RPMI7951 (cell line): ENCODE results near the gene CCT3. TPM values are rescaled to one million over a fixed set of nuclear protein-coding genes. Genes with fewer than 3 reads are reported as not detected.
"Not testable (repeated sequence)": the region's sequence is repeated elsewhere in the genome, so short reads cannot be mapped to it uniquely, and the experiment has no call there.

Source experiments
- DNase-seq: peaks from one replicate; pipeline ENCODE4 v3.0.0-alpha.2; 2012; ENCODE audit warnings: low read depth
- total RNA-seq: library from RNA; depleted of rRNA; stranded (reverse); fragments of >200 nt; shearing (Covaris generic); gene quantifications from 2 replicates; pipeline ENCODE4 v1.2.3, GENCODE V29; 2014

The CCT3 gene
- total RNA-seq, 1 experiment from 2014 or later, result 455 TPM

DNA sequence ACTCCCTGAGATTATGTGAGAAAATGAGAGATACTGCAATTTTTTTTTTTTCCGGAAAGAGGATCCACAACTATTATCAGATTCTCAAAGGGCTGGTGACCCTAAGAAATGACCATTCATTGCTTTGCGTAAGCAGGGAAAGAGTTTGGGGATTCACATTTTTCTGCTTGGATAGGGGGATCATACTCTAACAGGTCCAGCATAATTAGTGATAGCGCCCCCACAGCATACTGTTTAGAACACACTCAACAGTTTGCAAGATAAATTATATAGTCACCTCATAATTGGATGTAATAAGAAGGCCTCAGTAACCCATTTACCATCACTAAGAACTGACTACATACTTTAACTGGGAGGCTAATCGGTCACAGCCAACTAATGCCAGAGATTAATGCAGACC is 1.9 kb downstream of the CCT3 start:
- peak; percentile 13 for DNase-seq

DNA sequence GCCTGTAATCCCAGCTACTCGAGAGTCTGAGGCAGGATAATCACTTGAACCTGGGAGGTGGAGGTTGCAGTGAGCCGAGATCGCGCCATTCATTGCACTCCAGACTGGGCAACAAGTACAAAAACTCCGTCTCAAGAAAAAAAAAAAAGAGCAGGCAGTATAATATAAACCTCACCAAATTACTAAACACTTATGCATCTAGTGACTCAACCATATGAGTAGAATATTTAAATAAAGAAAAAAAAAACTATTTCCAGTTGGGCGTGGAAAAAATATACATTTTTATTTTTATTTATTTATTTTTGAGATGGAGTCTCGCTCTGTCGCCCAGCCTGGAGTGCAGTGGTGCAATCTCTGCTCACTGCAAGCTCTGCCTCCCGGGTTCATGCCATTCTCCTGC is 14.9 kb downstream of the CCT3 start:
- not testable (repeated sequence) for DNase-seq

DNA sequence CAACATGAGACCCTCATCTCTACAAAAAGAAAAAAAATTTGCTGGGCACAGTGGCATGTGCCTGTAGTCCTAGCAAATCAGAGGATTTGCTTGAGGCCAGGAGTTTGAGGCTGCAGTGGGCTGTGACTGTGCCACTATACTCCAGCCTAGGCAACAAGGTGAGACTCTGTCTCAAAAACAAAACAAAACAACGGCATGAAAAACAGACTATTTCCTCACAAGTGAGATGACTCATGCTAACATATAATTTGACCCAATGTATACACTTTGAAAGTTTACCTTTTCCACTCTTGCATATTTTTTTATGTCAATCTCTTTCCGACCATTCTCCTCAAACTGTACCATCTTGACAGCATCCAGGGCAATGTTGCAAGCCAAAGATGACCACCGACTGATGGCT is 17.5 kb downstream of the CCT3 start:
- no peak for DNase-seq

DNA sequence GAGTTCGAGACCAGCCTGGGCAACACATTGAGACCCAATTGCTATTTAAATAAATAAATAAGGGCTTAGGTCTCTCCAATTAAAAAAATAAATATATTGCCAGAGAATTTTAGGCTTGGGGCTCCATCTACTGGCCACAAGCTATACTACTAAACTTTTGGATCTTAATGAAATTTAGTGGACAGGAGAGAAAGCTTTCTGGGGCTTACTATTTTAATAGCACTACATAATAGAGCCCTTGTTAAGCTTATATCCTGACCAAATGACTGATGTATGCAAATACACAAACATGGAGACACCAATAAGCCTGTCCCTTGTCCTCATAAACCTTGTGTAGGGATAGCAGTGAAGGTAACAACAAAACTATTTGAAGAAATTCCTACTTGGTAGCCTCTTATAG is 18.4 kb downstream of the CCT3 start:
- DNase-seq, result peak; percentile 35

DNA sequence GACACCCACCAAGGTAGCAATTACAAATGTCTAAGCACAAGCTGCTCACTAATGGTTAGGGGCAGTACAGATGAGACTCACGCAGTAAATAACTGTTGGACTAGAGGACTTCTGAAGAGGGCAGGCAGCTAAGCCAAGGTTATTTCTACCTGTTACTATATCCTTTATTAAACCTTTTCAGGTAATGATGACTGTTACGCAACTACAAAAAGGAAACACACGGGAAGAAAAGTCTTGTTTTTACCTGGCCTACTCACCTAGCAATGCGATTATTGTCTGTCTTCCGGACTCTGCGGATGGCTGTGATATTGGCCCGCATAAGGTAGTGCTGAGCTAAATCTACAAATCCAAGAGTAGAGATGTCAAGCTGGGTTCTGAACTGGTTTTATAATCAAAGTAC is 21.2 kb downstream of the CCT3 start:
- DNase-seq, result no peak

DNA sequence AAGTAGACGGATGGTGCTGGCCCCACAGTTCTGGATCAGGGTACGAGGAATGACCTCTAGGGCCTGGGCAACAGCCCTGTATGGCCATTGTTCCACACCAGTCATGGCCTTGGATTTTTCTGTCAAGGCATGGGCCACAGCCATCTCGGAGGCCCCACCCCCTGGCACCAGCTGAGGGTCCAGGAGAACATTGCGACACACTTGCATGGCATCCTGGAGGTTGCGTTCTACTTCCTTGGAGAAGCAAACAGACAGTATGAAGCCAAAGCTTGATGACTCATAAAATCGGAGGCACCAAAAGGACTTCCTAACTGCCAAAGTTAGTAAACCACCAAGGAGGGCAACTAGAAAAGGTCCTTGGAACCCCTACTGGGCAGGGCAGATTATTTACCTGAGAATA is 27.1 kb downstream of the CCT3 start:
- peak; percentile 71 for DNase-seq

DNA sequence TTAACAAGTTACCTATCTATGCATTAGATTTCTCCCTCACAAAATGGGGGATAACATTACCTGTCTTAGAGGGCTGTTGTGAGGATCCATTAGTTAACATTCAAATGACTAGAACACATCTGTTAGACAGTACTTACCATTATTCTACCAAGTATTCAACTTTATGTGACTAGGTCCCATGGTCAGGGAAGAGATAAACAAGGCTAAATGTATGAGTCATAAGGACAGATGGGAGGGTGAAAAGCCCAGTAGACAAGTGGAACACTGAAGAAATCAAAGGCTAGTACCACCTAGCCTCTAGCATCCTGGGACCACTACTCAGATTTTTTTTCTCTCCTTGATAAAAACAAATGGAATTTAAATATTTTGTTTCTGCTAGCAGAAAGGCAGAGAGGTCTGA is 30.0 kb downstream of the CCT3 start:
- DNase-seq, result peak; percentile 40

DNA sequence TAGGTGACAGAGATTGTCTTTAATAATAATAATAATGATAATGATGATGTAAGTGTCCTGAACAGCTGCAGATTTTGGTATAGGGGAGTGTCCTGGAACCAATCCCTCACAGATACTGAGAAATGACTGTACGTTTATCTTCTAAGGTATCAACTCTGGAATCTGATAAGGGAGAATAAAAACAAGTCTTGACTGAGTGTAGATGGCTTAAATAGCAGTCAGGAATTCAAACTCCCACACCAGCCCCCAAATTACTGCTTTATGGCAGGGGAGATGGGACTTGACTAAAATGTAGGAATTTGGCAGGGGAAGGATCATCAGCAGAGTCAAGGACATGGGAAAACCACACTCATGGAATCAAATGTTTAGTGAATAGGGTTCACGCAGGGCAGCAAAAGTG is 32.9 kb downstream of the CCT3 start:
- DNase-seq, result no peak

DNA sequence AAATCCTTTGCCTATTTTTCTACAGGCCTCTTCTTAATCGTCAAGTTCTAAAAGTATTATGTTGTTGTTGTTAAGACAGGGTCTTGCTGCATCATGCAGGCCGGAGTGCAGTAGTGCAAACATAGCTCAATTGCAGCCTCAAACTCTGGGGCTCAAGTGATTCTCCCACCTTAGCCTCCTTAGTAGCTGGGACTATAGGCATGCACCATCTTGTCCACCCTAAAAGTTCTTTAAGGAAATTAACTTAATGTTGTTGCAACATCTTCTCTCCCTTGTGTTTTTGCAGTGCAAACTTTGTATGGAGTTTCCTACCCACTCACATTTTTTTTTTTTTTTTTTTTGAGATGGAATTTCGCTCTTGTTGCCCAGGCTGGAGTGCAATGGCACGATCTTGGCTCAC is 34.9 kb downstream of the CCT3 start:
- DNase-seq, result no peak

DNA sequence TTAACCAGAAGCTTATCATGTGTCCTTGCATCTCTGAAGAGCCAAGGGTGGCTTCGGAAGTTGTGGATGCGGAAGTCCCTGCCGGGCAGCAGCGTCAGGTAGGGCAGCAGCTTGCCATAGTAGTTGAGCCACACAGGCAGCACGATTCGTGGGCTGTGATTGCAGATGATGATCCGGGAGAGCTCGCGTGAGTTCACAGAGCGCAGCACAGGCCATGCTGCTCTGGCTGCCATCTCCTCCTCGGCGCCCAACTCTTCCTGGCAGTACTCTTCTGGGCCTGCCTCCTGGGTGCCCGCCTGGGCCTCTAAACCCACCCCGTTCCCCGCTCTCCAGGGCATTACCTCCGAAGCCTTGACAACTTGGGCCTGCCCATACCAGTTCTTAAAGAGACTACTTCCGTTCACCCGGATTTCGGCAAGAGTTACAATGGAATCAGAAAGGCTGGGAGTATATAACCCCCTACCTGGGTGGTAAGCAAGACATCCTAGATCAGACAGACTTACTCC is 39.2 kb downstream of the CCT3 start, which contains the start of gene VHLL:
VHLL (minus strand) TSS at position 456 of the 506 bp plus-strand sequence; CDS start at position 338, 118 bp downstream.
- DNase-seq, result no peak

DNA sequence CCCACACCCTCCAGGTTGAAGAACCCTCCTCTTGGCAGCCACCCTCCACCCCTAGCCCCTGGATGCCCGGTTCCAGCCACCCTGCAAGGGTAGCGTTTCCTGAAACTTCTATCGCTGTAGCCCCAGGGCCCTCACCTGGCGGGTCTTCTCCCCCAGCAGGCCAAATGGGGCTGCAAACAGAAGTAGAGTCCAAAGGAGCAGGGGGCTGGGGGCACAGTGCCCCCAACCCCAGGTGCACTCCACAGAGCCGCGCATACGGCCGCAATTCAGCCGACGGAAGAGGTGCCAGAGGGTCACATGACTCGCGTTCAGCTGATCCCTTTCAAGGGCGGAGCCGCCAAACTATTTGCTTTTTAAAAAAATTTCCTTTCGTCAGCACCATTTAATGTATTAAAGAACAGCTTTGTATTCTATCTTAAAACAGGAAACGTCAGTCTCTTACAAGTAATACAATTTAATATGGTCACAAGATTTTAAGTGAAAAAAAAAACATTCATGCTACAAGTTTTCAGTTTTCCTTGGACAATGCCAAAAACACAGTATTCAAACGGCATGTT is 42.6 kb downstream of the CCT3 start, which contains the start of gene GLMP:
GLMP (minus strand) TSS at position 289 of the 557 bp plus-strand sequence; CDS start at position 255, 34 bp downstream.
- DNase-seq, result peak; percentile 60

DNA sequence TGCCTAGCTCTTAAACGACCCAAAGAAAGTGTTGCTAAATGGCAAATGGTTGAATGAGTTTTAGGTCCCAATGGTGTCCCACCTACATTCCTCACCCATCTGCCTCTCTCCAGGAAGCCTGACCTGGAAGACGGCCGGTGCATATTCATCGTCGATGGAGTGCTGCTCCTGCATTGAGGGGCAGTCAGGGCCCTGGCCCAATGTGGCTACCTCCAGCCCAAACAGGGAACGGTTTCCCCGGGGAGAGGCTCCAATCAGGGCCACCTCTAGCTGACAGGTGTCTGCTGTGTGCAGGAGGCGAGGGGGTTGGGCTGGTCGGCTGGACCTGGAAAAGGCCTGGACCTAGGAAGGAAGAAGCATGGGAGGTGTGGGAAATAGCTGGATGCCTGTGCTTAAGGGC is 44.2 kb downstream of the CCT3 start:
- DNase-seq, result no peak

DNA sequence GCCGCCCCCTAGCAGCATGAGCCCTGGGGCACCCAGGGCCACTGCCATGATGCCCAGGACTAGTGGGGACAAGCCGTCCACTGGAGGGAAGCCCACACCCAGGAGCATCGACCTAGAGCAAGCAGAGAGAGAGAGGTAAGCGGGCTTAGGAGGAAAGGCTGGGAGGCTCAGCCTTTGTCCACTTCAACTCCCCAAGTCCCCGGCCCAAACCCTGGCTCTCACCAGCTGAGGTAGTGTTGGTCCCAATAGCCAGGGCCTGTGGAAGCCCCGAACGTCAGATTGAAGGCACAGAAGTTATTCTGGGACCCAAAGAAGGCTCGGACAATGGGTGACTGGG is 45.0 kb downstream of the CCT3 start:
- DNase-seq, result no peak

DNA sequence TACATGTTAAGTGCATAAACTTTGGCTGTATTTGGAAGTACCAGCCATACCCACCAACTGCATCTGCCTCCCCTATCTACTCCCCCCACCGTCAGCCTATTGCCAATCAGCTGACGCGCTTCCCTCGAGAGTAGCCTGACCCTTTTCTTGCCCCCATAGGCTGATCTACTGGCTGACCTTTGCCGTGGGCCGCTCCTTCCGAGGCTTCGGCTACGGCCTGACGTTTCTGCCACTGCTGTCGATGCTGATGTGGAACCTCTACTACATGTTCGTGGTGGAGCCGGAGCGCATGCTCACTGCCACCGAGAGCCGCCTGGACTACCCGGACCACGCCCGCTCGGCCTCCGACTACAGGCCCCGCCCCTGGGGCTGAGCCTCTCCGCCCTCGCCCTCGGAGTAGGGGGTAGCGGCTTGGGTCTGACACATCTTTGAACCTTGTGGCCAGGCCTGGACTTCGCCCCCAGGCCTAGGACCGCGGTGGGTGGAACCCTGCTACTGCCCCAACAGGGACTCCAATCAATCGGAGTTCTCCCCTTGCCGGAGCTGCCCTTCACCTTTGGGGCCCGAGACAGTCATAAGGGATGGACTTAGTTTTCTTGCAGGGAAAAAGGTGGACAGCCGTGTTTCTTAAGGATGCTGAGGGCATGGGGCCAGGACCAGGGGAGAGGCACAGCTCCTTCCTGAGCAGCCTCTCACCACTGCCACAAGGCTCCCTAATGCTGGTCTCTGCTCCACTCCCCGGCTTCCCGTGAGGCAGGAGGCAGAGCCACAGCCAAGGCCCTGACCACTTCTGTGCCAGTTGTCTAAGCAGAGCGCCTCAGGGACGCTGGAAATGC is 46.6 kb downstream of the CCT3 start:
- peak; percentile 75 for DNase-seq

DNA sequence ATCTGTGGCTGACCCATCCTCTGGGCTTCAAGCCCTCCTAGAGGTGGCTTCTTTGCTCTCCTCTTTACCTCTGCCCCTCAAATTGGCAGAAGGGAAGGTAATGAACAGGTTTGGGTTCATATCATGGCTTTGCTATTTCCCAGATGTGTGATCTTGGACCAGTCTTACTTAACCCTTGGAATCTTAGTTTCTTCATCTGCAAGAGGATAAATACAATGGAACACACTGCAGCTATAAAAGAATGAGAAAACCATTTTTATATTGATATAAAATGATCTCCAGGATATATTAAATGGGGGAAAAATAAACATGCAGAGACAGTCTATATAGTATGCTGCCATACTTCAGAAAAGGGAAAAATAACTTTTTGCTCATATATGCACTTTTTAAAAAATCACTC is 48.2 kb downstream of the CCT3 start:
- DNase-seq, result no peak

DNA sequence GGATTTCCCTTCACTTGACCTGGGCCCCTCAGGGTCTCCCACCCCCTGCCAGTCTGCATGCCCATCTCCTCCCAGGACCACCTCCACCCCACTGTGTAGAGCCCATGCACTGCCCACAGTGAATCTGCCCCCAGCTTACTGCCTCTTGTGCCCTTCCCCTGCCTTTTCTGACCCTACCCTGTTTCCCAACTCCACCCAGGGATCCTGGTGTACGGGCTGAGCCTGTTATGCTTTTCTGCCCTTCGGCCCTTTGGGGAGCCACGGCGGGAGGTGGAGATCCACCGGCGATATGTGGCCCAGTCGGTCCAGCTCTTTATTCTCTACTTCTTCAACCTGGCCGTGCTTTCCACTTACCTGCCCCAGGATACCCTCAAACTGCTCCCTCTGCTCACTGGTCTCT is 52.0 kb downstream of the CCT3 start:
- DNase-seq, result no peak

DNA sequence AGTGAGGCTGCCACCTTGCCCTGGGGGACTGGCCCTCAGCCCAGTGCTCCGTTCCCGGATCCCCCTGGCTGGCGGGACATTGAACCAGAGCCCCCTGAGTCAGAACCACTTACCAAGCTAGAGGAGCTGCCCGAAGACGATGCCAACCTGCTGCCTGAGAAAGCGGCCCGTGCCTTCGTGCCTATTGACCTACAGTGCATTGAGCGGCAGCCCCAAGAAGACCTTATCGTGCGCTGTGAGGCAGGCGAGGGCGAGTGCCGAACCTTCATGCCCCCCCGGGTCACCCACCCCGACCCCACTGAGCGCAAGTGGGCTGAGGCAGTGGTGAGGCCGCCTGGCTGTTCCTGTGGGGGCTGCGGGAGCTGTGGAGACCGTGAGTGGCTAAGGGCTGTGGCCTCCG is 52.7 kb downstream of the CCT3 start:
- no peak for DNase-seq

DNA sequence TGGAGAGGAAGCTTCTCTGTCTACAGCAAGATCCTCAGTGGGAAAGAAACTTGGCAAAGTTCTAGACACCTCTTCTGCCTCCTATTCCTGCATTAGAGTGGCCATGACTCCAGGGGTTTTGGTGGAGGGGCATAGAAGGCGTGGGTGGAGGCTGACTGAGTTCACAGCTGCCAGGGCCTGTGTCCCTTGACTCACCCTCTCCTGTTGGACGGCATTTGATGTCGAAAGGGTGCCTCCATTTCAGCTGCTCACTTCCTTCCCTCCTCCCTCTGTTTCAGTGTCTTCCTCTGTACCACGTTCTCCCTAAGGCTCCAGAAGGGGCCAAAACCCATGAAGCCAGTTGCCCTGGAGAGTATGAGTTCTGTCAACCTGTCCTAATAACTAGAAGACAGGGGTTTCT is 53.3 kb downstream of the CCT3 start:
- no peak for DNase-seq

DNA sequence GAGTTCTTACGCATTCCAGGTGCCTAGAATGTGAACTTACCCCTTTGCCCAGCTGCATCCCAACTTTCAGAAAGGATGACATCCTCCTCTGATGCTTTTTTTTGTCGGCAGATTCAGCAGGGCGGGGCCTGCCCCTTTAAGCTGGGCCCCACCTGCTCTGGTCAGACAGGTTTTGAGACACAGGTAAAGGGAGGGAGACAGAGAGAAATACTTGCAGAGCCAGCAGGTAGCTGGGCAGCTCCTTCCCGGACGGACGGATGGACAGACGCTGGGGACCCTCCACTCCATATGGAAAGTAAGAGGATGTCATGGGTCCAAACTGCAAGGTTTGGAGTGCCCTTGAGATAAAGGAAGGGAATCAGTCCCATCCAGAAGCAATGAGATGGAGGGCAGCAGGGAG is 54.0 kb downstream of the CCT3 start, which contains the start of gene TMEM79:
TMEM79 (plus strand) TSS at position 214 of the 400 bp plus-strand sequence. CDS start 902 bp downstream, outside the sequence.
- no peak for DNase-seq

DNA sequence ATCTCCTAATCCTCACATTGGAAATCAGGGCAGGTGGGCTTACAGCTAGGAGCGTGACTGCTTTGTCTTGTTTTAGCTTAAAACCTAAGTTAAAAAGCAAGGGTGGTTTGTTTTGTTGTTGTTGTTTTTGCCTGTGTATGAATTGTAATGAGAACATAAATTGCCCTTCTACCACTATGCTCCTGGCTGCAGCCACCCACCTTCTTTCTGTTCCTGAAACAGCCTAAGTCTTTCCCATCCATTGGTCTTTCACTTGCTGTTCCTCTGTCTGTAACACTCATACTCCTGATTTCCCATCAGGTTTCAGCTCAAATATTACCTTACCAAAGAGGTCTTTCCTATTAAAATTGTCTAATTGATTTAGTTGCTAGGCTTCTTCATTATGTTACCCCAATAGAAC is 54.6 kb downstream of the CCT3 start:
- no peak for DNase-seq

DNA sequence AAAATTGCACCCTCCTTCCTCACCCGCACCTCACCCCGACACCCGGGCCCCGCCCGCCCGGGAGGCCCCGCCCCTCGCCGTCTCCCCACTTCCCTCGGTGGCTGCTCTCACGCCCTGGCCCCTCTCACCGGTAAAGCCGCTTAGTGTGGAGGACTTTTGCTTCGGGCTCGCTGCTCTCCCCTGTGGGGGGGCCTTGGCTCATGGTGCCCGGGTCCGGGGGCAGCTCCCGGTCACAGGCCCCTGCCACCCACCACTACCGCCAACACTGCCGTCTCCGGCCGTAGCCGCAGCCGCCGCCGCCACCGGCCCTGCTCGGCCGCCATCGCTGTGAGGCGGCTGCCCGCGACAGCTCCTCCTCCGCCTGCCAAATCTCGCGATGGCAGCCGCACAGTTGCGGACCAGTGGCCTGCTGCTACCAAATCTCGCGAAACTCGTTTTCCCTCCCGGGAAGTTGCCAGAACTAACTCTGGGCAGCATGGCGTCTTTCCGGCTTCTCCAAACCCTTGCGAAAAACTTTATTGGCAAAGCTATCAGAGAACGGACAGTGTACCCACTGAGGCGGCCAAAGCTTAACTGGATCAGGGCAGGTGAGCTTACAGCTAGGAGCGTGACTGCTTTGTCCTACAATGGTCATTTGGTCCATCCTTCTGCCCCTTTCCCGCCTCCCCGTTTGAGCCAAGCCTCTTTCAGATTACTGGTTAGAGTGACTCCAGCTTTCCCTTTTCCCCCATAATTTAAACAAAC is 55.4 kb downstream of the CCT3 start, which contains the start of gene SMG5:
SMG5 (minus strand) TSS at position 347 of the 744 bp plus-strand sequence; CDS start at position 202, 145 bp downstream.
- peak; percentile 98 for DNase-seq
